Astrocyte (in vitro differentiated cells and primary cell): ENCODE data around the gene MYOM3.

Source experiments
- CTCF ChIP-seq: IDR thresholded peaks from 2 replicates; pipeline ENCODE4 v1.5.1; 2011; ENCODE audit warnings: low read depth, mild to moderate bottlenecking, inconsistent platforms, low read length, moderate library complexity; ENCODE audit not compliant: insufficient read depth
- EZH2 ChIP-seq: IDR thresholded peaks from 2 replicates; pipeline ENCODE4 v1.6.1; 2012; ENCODE audit warnings: mild to moderate bottlenecking, low read length, inconsistent platforms; ENCODE audit not compliant: insufficient read depth

- TF ChIP-seq EZH2 (peak; percentile 46), CTCF (peak; percentile 44)
Measured at GRCh38 chr1:24150234-24151174, 38.6 kb upstream of the MYOM3 start.
